ENCODE measurements around the gene KRT6B.
"Not testable (repeated sequence)": the region's sequence is repeated elsewhere in the genome, so short reads cannot be mapped to it uniquely, and the experiment has no call there.

Gene KRT6B

GRCh38 chr12:52411815-52412214 lies 40.1 kb downstream of the KRT6B start:
- no peak for DNase-seq (ENCODE audit: low spot score)

- DNase-seq (ENCODE audit: low spot score), result not testable (repeated sequence)
Measured at GRCh38 chr12:52410589-52411248, 41.2 kb downstream of the KRT6B start.

GRCh38 chr12:52407918-52408317 lies 44.0 kb downstream of the KRT6B start:
- no peak for DNase-seq (ENCODE audit: low spot score)

DNA sequence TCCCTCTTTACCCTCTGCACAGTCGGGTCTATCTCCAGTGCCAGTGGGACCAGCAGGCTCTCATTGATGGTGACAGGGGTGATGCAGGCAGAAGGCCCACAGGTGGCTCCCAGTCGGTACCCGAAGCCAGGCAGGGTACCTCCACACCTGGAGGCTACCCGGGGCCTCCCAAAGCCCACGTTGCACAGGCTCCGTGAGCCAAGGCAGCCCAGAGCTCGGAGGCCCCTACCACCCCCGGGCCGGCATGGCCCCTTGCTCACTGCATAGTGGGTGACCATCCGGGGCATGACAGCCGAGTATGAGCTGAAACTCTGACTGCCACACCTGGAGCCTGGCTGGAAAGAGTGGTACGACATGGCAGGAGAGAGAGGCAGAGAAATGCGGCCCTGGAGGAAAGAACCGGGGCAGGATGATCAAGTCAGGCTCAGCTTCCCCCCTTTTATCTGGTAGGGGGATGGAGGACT lies 46.0 kb downstream of the KRT6B start, which contains the start of gene KRT82:
TSS of gene KRT82 (minus strand) at position 414 of the 464 bp plus-strand sequence. CDS start at position 356, 58 bp downstream.
- no peak for DNase-seq (ENCODE audit: low spot score)

DNA sequence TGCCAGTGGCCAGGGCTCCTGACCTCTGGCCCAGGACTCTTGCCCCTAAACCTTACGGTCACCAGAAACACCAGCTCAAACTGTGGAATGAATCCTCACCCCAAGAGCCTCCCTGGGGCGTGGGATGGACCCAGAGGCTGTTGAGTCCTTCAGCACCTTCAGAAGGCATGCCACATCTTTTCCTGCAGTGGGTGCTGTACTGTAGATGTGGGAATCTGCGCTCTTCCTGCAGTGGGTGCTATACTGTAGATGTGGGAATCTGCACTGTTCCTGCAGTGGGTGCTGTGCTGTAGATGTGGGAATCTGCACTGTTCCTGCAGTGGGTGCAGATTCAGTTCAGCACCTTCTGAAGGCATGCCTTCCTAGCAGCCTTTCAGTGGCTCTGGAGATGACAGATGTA lies 47.0 kb downstream of the KRT6B start:
- DNase-seq (ENCODE audit: low spot score), result no peak

DNA sequence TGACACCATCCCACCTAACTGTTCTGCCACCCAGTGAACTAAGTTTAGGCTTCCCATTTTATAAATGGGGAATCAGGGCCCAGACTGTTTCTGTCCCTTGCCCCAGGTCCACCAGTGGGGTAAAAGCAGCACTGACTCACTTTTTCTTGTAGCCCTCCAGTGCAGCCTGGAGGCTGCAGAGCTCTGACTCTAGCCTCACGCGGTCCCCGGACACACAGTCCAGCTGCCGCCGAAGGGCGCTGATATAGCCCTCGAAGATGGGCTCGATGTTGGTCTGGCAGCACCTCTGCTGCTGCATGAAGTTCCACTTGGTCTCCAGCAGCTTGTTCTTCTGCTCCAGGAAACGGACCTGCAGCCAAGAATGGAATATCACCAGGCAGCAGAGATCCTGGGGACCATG lies 48.4 kb downstream of the KRT6B start:
- no peak for DNase-seq (ENCODE audit: low spot score)

DNA sequence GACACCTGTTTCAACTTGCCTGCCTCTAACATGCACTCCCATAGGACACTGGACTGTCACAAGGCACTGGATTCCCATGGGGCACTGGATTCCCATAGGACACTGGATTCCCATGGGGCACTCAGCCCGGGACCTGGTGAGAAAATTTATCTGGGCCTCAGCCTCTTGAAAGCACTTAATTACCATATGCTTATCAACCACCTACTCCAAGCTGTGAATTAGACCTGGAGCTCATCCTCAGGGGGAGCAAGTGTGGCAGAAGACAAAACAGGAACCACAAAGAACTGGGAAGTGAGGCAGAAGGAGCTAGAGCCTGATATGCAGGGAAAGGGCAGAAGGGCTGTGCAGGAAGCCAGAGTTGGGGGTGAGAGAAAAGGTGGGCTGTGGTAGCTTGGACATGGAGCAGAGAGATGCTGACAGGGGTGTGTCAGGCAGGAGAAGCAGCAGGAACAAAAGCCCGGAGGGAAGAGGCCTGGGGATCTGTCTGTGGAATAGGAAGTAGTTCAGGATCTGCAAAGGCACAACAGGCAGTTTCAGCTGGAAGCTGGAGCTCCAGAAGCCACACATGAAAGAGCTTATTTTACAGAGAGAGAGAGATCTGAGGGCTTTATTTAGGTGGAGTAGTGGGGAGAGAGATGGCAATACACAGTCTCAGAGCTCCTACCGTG lies 48.9 kb downstream of the KRT6B start:
- DNase-seq (ENCODE audit: low spot score), result no peak

DNA sequence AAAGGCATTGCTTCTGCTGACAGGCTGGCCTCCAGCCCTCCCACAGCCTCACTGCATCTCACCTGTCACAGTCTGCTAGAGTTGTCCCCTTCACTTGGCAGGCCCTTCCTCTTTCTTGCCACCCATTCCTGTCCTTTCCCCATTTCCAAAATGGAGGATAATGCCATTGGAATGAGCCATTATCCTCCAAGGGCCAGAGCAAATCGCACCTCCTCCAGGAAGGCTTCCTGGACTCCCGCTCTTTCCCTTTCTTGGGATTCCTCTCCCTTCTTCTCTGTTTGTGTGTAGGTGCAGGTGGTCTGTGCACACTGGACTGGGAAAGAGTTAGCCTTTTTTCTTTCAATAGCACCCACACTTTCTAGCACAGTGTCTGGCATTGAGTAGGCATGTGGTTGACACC lies 49.6 kb downstream of the KRT6B start:
- DNase-seq (ENCODE audit: low spot score), result no peak

GRCh38 chr12:52401926-52402325 lies 50.0 kb downstream of the KRT6B start:
- DNase-seq (ENCODE audit: low spot score), result no peak

DNA sequence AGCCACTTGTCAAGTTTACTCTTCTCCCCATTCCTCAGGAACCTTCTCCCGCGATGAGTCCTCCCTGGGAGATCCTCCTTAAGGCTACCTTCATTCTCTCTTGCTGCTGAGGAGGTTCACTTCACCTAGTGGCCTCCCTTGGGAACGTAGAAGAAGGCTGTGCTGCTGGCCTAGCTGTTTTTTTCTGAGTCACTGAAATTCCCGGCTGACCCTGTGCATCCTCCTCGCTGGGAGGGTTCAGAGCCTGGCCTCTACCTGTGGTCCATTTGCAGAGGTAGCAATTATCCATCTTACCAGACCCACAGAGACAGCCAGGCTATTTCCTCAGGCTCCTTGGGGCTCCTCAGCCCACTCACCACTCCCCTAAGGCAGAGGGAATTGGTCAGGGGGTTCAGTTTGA lies 50.4 kb downstream of the KRT6B start:
- DNase-seq (ENCODE audit: low spot score), result no peak

GRCh38 chr12:52400906-52401305 lies 51.0 kb downstream of the KRT6B start:
- no peak for DNase-seq (ENCODE audit: low spot score)

DNA sequence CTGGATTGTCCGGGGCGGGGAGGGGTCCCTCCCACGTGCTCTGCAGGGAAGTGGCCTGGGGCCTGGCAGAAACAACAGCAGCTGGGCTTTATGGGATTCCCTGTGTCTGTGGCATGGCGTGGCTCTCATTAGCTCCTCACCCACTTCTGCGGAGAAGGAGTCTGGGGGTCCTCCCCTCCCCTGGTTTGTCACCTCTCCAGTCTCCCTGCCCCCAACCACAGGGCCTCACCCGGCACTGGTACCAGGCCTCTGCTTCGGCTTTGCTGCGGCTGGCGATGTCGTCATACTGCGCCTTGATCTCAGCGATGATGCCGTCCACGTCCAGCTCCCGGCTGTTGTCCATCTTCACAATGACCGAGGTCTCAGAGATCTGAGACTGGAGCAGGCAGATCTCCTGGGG lies 52.2 kb downstream of the KRT6B start:
- DNase-seq (ENCODE audit: low spot score), result no peak

DNA sequence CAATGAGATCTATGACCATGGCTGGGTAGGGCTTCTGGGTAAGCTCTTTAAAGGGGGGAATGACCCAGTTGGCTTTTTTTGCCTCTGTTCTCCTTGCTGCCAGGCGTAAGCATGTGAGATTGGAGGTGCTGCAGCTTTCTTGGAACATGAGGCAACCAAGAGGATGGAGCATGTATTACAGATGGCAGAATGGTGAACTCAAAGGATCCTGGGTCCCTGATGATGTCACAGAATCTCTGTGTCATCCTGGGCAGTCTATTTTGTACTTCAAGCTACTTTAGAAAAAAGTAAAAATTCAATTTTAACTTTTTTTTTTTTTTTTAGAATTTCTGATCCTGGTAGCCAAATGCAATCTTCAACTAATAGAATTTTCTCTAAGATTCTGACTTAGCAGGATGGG lies 53.8 kb downstream of the KRT6B start:
- DNase-seq (ENCODE audit: low spot score), result no peak

DNA sequence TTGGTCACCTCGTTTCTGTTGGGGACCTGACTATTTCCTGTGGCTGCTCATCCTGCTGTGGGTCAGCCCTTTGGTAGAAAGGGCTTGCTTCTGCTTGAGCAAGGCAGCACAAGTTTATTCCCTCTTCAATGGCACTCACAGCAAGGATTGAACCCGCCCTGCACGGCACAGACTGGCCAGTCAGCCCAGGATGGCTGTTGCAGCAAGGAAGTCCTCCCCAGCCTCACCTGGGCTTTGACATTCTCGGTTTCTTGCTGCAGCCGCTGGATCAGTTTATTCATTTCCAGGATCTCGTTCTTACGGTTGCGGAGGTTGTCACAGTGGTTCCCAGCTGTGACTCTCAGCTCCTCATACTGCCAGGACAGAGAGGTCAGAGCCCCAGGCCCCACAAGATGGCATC lies 55.3 kb downstream of the KRT6B start:
- no peak for DNase-seq (ENCODE audit: low spot score)
